ENCODE results near the gene SH3RF3. TPM values are rescaled to one million over a fixed set of nuclear protein-coding genes. Genes with fewer than 3 reads are reported as not detected.

The SH3RF3 gene
- total RNA-seq, 1 experiment from 2014 or later = 4.9 TPM

GRCh38 chr2:109199790-109200189, 70.8 kb downstream of the SH3RF3 start:
- ChIA-PET POLR2A (no interaction called here), CTCF (no interaction called here)
- no peak for TF ChIP-seq CTCF (IDR thresholded peaks at IDR 0.05)
- TF ChIP-seq POLR2AphosphoS5 (IDR thresholded peaks at IDR 0.05; ENCODE audit: low read depth, low read length) = no peak
- TF ChIP-seq TCF7L2 (IDR thresholded peaks at IDR 0.05; ENCODE audit: low read depth, low read length) = no peak
- TF ChIP-seq SIN3A (IDR thresholded peaks at IDR 0.05; ENCODE audit: borderline replicate concordance, insufficient read depth, low read depth, low read length) = no peak
- TF ChIP-seq REST (IDR thresholded peaks at IDR 0.05; ENCODE audit: insufficient read depth in 1 of 2, low read depth in 2 of 2, low read length in 1 of 2) = no peak
- no TSS peak for BruUV-seq (replicated peaks)
- no peak for DNase-seq (ENCODE audit: low read depth, low spot score)
- H3K9me3 ChIP-seq (ENCODE audit: control insufficient read depth, insufficient read depth, low read depth, low read length) = no peaks in the 10 kb centered on the region
- no peaks in the 10 kb centered on the region for H3K36me3 ChIP-seq (ENCODE audit: control insufficient read depth, insufficient read depth, low read length)
- H3K27ac ChIP-seq (ENCODE audit: low read length) = no peak overlapping the region
- in situ Hi-C loops (cut with HindIII; ENCODE audit: low pct_unique_long_range_greater_than_20kb, low sequenced_read_pairs) (no loop called here), intact Hi-C loops (cut with micrococcal nuclease; ENCODE audit: unreplicated experiment) (no loop called here)
- no peak for ATAC-seq
- no peaks in the 10 kb centered on the region; the same call in 1 of the 2 replicates for H3K4me1 ChIP-seq (ENCODE audit: control insufficient read depth, insufficient read depth, low read length)
- no peaks in the 10 kb centered on the region for H3K27me3 ChIP-seq (ENCODE audit: control insufficient read depth, insufficient read depth, low read length)
- H3K4me3 ChIP-seq (ENCODE audit: low read depth in 2 of 2, low read length in 2 of 2) = no peak overlapping the region

- in situ Hi-C loops (cut with HindIII; ENCODE audit: low pct_unique_long_range_greater_than_20kb, low sequenced_read_pairs) = no loop called here
- ATAC-seq (no peak), DNase-seq (ENCODE audit: low read depth, low spot score) (no peak)
- no peaks in the 10 kb centered on the region for H3K27me3 ChIP-seq (ENCODE audit: control insufficient read depth, insufficient read depth, low read length)
- no peak overlapping the region for H3K4me3 ChIP-seq (ENCODE audit: low read depth in 2 of 2, low read length in 2 of 2)
- no peak overlapping the region for H3K27ac ChIP-seq (ENCODE audit: low read length)
- CTCF ChIA-PET = no interaction called here
- H3K4me1 ChIP-seq (ENCODE audit: control insufficient read depth, insufficient read depth, low read length) = no peaks in the 10 kb centered on the region; the same call in 1 of the 2 replicates
- no peaks in the 10 kb centered on the region for H3K36me3 ChIP-seq (ENCODE audit: control insufficient read depth, insufficient read depth, low read length)
- no TSS peak for BruUV-seq (replicated peaks)
- H3K9me3 ChIP-seq (ENCODE audit: control insufficient read depth, insufficient read depth, low read depth, low read length) = no peaks in the 10 kb centered on the region
- intact Hi-C loops (cut with micrococcal nuclease; ENCODE audit: unreplicated experiment) = no loop called here
- POLR2A ChIA-PET = no interaction called here
- no peak for TF ChIP-seq CTCF (IDR thresholded peaks at IDR 0.05)
Measured at GRCh38 chr2:109200616-109201464, 71.8 kb downstream of the SH3RF3 start.

Data from Panc1 (cell line).